ENCODE measurements around the gene CSPG4. TPM values are rescaled to one million over a fixed set of nuclear protein-coding genes. Genes with fewer than 3 reads are reported as not detected.

The CSPG4 gene
- total RNA-seq, 1 experiment from 2014 or later = 0.20 TPM

DNA sequence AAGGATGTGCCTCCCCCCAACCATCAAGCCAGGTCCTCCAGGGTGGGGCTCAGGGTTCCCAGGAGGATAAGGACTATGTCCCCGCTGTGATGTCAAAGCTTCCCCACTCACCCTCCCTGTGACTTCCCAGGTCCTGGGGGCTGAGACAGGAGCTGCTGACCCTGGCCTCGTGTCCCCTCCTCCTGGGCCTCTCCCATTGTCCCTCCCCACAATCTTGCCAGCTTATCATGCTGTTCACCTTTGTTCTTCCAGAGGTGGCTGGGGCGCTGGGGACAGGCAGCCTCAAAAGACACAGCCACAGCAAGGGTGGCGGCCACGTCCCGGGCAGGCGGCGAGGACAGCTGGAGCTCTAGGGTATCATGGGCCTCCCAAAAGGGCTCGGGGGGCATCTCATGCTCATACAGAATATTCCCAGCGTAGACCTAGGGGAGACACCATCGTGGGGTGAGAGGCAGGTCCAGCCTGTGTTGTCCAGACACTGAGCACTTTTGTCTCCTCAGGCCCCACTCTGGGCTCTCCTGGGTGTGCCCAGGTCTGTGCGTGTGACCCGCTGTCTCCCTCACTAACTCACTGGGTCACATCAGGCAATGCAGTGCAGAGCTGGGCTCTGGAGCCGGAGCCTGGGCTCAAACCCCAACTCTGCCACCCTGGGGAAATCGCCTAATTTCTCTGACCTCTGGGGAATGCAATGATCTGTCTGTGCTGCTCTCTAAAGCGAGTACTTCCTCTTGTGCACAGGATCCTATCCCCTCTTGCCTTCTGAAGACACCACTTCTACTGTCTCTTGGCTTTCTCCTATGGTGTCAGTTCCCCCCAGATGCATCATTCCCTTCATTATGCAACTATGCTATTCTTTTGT is 35.0 kb downstream of the CSPG4 start:
- intact Hi-C loops (cut with micrococcal nuclease; ENCODE audit: unreplicated experiment) = no loop called here
- ChIA-PET POLR2A (no interaction called here), CTCF (interaction anchor here (0.6 kb wide), 1 partner anchor 9 kb away, joined by 4 read pairs; no protein-coding TSS in a partner anchor)
- BruUV-seq (replicated peaks) = no TSS peak
- Histone ChIP-seq H3K9me3 (no peaks in the 10 kb centered on the region), H3K36me3 (ENCODE audit: control insufficient read depth, insufficient read depth, low read length) (no peaks in the 10 kb centered on the region), H3K4me1 (peaks cover 20% of the 10 kb centered on the region), H3K4me3 (ENCODE audit: low read depth, low read length) (no peak overlapping the region), H3K27me3 (replicated peaks; ENCODE audit: control insufficient read depth, insufficient read depth, low read length) (no peaks in the 10 kb centered on the region)
- Mint-ChIP-seq H3K27me3 (ENCODE audit: insufficient read depth, unreplicated experiment) (no peaks in the 10 kb centered on the region), H3K27ac (ENCODE audit: unreplicated experiment) (no peak overlapping the region), H3K9me3 (ENCODE audit: unreplicated experiment) (no peaks in the 10 kb centered on the region), H3K4me3 (ENCODE audit: unreplicated experiment) (no peak overlapping the region), H3K36me3 (ENCODE audit: insufficient read depth, unreplicated experiment) (no peaks in the 10 kb centered on the region), H3K4me1 (ENCODE audit: low read depth, unreplicated experiment) (peaks cover 18% of the 10 kb centered on the region)
- TF ChIP-seq, protein P1, sequence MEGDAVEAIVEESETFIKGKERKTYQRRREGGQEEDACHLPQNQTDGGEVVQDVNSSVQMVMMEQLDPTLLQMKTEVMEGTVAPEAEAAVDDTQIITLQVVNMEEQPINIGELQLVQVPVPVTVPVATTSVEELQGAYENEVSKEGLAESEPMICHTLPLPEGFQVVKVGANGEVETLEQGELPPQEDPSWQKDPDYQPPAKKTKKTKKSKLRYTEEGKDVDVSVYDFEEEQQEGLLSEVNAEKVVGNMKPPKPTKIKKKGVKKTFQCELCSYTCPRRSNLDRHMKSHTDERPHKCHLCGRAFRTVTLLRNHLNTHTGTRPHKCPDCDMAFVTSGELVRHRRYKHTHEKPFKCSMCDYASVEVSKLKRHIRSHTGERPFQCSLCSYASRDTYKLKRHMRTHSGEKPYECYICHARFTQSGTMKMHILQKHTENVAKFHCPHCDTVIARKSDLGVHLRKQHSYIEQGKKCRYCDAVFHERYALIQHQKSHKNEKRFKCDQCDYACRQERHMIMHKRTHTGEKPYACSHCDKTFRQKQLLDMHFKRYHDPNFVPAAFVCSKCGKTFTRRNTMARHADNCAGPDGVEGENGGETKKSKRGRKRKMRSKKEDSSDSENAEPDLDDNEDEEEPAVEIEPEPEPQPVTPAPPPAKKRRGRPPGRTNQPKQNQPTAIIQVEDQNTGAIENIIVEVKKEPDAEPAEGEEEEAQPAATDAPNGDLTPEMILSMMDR (IDR thresholded peaks at IDR 0.05; ENCODE audit: insufficient read depth in 1 of 2, low read depth in 1 of 2, low read length in 1 of 2, severe bottlenecking in 1 of 2, unreplicated experiment in 1 of 2) = no peak
- DNase-seq = no peak

DNA sequence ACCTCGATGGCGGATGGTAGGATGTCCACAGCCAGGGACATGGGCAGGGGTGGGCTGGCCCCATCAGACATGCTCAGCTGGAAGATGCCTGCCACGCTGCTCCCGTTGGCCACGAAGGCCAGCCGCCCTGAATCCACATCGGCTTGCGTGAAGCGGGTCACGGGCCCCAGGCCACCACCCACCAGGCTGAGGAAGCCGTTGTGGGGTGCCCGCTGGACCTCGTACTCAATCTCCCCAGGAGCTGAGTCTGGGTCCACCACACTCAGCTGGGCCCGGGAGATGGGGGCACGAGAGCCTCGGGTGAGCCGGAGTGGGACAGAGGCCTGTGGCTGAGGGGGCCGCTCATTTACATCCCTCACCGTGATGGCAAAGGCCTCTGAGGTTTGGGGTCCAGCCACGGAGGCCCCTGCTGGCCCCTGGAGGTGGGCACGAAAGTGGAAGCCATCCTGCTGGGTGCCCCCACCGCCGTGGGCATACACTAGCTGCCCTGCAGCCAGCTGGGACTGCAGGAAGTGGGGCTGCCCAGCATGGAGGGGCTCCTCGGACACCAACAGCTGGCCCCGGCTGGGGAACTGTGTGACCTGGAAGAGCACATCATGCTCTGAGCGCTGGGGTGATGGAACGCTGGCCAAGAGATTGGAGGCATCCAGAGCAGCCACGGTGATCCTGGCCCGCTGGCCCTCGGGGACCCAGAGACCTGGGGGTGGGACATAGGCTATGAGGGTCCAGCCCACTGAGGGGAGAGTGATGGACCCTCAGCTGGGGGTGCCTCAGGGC is 35.8 kb downstream of the CSPG4 start:
- Histone ChIP-seq H3K9me3 (no peaks in the 10 kb centered on the region), H3K36me3 (ENCODE audit: control insufficient read depth, insufficient read depth, low read length) (no peaks in the 10 kb centered on the region), H3K4me3 (ENCODE audit: low read depth, low read length) (no peak overlapping the region), H3K4me1 (peaks cover 26% of the 10 kb centered on the region), H3K27me3 (replicated peaks; ENCODE audit: control insufficient read depth, insufficient read depth, low read length) (no peaks in the 10 kb centered on the region)
- H3K9me3 Mint-ChIP-seq (ENCODE audit: unreplicated experiment) = no peaks in the 10 kb centered on the region
- peaks cover 23% of the 10 kb centered on the region for H3K4me1 Mint-ChIP-seq (ENCODE audit: low read depth, unreplicated experiment)
- BruUV-seq (replicated peaks) = no TSS peak
- ChIA-PET CTCF (no interaction called here), POLR2A (no interaction called here)
- TF ChIP-seq, protein P1 (IDR thresholded peaks at IDR 0.05; ENCODE audit: insufficient read depth in 1 of 2, low read depth in 1 of 2, low read length in 1 of 2, severe bottlenecking in 1 of 2, unreplicated experiment in 1 of 2) = no peak
- no peak for DNase-seq
- H3K27me3 Mint-ChIP-seq (ENCODE audit: insufficient read depth, unreplicated experiment) = no peaks in the 10 kb centered on the region
- no peaks in the 10 kb centered on the region for H3K36me3 Mint-ChIP-seq (ENCODE audit: insufficient read depth, unreplicated experiment)
- no peak overlapping the region for H3K27ac Mint-ChIP-seq (ENCODE audit: unreplicated experiment)
- no peak overlapping the region for H3K4me3 Mint-ChIP-seq (ENCODE audit: unreplicated experiment)
- intact Hi-C loops (cut with micrococcal nuclease; ENCODE audit: unreplicated experiment) = no loop called here

DNA sequence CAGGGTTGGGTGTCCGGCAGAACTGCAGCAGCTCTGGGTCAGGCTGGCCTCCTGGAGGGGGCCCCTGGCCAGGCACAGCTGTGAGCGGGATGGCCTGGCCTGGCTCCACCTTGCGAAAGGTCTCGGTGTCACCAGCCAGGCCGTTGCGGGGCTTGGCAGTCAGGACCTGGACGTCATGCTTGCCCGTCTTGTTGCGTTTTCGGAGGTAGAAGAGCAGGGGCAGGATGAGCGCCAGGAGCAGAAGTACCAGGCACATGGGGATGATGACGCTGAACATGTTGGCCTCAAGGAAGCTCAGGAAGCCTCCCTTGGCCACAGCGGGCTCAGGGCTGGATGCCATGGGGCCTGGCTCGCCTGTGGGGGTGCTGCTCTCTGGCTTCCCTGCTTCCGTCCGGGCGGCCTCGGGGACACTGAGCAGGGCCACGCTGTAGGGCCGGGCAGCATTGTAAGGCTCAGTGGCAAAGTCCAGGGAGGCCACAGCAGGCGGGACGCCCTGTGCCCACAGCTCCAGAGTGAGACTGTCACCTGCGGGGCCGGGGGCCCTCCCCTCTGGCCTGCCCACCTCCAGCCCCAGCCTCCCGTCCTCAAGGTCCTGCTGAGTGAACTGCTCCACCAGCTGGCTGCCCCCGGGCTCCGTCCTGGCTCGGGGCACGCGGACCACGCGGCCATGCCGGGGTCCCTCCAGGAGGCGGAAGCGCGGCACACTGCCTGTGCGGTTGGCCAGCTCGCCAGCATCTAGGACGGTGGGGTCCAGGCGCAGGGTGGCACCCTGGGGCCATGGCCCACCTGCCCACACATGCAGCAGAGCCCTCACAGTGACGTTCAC is 36.9 kb downstream of the CSPG4 start:
- Mint-ChIP-seq H3K4me3 (ENCODE audit: unreplicated experiment) (no peak overlapping the region), H3K4me1 (ENCODE audit: low read depth, unreplicated experiment) (peaks cover 23% of the 10 kb centered on the region), H3K36me3 (ENCODE audit: insufficient read depth, unreplicated experiment) (no peaks in the 10 kb centered on the region), H3K27ac (ENCODE audit: unreplicated experiment) (no peak overlapping the region), H3K27me3 (ENCODE audit: insufficient read depth, unreplicated experiment) (no peaks in the 10 kb centered on the region), H3K9me3 (ENCODE audit: unreplicated experiment) (no peaks in the 10 kb centered on the region)
- Histone ChIP-seq H3K4me1 (peaks cover 26% of the 10 kb centered on the region), H3K4me3 (ENCODE audit: low read depth, low read length) (no peak overlapping the region), H3K36me3 (ENCODE audit: control insufficient read depth, insufficient read depth, low read length) (no peaks in the 10 kb centered on the region), H3K27me3 (replicated peaks; ENCODE audit: control insufficient read depth, insufficient read depth, low read length) (no peaks in the 10 kb centered on the region), H3K9me3 (no peaks in the 10 kb centered on the region)
- ChIA-PET POLR2A (no interaction called here), CTCF (no interaction called here)
- no TSS peak for BruUV-seq (replicated peaks)
- TF ChIP-seq, protein P1 (IDR thresholded peaks at IDR 0.05; ENCODE audit: insufficient read depth in 1 of 2, low read depth in 1 of 2, low read length in 1 of 2, severe bottlenecking in 1 of 2, unreplicated experiment in 1 of 2) = no peak
- intact Hi-C loops (cut with micrococcal nuclease; ENCODE audit: unreplicated experiment) = no loop called here
- no peak for DNase-seq
